Activated CD4-positive, CD25-positive, alpha-beta regulatory T cell treated with anti-CD3 and anti-CD28 coated beads, Interleukin-2, amount 50 U/mL, for 24 hours (primary cell): Measurements from ENCODE around the gene LRRC52.

ENCODE experiments used
- ATAC-seq, 2 donors: fragments of 150-1000 bp; cut with Tn5 transposase; one replicate each; pipeline ENCODE4 v1.10.0; 2021; ENCODE audit warnings: mild to moderate bottlenecking in 1 of 2, moderate library complexity in 1 of 2

LRRC52 gene, protein sequence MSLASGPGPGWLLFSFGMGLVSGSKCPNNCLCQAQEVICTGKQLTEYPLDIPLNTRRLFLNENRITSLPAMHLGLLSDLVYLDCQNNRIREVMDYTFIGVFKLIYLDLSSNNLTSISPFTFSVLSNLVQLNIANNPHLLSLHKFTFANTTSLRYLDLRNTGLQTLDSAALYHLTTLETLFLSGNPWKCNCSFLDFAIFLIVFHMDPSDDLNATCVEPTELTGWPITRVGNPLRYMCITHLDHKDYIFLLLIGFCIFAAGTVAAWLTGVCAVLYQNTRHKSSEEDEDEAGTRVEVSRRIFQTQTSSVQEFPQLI

DNA sequence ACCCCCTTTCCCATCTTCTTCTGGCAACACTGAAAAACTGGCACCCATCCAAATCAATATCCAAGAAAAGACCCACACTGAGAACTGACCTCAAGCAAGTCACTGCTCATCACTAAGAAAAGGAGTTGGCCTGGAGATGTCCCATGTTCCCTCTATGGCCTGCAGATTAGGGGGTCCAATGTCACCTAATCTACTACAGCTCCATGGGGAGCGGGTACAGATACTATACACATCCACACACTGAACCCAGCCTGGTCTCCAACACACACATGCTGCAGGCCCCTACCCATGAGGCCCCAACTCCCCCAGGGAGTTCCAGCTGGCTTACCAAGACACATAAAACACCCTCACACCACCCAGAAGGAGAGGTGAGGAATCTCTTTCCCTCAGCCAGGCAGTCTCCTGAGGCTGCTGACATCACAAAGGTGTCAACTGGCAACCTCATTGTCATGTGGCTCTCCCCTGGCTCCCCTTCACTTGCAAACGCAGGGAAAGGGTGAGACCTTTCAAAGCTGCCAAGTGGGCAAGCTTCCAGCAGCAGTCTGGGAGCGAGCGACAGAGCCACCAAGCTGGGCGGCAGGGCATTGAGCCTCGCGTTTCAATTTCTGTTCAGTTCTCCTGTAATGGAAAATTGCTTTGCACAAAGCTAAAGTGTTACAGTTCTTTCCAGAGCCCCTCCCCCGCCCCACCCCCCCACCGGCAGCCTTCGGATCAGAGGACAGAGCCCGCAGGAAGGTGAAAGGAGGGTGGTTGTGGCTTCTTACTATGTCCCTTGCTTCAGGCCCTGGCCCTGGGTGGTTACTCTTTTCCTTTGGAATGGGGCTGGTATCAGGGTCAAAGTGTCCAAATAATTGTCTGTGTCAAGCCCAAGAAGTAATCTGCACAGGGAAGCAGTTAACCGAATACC is at the start of gene LRRC52:
Gene LRRC52 (plus strand): TSS at position 469 of the 907 bp plus-strand sequence. CDS start 297 bp downstream, at position 766.
- no peak for ATAC-seq

DNA sequence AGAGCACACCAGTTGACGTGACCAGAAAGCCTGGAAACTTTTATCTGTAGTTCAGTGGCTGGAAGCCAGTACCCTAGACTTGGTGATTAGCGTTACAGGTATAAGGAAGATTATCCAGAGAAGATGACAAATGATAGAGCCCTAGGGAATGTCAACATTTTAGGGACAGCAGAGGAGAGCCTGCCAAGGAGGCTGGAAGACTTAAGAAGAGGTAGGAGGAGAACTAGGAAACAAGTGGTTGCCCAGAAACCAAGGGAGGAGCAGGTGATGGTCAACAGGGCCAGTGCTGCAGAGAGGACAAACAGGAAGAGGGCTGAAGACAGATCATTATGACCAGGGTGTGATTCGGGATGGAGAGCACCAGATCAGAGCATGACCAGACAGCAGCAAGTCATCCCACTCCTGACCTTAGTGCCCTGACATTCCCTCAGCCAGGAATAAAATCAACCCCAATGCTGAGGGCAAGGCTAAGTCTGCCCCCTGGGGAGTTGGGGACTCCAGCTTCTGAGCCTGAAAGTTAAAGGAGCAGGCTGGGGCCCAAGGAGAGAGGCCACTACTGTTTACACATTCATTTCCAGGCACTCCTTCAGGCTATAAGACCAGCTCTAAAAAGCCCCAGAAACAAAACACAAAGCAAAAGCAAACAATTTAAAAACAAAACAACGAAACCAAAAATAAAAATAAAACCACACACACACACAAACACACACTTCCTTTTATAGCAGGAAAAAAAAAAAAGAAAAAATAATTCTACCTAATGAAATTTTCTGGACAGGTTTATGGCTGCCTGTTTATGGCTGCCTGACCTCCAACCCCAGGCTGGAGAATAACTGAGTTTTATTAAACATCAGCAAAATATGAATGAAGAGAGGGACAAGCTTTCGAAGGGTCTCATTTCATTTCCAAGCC is 48.6 kb upstream of the LRRC52 start:
- ATAC-seq, result no peak

DNA sequence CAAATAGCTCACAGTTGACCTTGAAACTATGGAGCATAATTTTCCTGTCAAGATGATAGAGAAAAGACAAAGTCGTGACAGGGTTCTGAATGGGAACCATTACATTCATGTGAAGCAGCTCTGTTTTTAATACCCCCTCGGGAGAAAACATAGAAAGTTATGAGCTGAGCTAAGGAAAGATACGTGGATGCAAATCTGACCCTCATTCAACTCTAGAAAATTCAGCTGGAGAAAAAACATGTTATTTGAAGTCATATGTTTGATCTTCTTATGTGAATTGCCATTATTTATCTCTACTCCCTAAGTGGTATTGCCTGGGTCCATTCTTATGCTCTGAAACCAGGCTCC is 48.0 kb upstream of the LRRC52 start:
- ATAC-seq, result no peak

DNA sequence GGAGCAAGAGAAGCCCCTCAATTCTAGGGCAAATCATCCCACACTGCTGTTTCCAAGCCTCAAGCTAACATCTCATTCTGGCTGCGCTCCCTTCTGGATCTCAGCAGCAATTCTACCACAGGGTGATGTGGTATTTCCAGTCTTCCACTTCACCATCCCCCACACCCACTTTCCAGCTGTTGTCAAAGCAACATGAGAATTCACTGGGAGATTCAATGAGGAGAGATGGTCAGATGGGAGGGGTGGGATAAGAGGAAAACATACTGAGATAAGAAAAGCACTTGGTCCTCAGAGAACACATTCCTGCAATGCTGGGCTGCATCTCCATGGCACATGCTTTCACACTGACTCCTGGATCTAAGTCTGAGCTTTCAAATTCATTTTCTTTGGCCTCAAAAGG is 47.3 kb upstream of the LRRC52 start:
- no peak for ATAC-seq

DNA sequence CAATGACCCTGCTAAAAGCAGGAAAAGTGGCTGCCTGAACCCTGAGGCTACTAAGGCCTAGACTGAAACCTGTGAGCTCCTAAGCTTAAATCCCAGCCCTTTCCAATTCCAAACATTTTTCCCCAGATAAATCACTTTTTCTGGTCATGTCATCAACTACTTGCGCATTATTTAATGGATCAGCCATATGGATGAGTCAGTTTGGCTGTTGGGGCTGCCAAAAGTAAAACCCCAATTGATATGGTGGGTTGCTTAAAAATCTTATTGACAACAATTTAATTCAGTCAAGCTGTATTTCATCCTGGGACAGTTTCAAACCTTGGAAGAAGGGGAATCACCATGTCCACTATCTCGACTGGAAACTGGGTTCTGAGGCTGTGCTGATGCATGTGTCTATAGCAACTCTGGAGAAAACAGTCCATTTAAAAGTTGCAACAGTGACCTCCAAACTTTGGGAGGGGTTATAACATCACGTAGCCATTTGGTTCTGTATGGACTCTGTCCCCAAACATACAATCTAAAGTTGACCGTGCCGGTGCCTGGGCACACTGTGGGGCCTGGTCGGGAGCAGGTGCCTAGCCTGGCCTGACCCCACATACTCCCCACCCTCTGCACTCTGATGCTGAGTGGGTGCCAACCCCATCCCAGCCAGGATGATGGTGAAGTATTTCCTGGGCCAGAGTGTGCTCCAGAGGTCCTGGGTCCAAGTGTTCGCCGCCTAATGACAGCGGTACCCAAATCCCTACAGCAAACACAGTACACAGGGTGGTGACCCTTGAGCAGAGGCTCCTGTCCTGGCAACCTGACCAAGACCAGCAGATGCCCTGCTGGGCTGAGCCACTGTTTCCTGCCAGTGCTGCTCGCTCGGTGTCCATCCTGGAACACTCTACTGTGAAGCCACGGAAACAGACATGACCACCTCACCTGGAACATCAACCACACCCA is 46.5 kb upstream of the LRRC52 start:
- no peak for ATAC-seq

DNA sequence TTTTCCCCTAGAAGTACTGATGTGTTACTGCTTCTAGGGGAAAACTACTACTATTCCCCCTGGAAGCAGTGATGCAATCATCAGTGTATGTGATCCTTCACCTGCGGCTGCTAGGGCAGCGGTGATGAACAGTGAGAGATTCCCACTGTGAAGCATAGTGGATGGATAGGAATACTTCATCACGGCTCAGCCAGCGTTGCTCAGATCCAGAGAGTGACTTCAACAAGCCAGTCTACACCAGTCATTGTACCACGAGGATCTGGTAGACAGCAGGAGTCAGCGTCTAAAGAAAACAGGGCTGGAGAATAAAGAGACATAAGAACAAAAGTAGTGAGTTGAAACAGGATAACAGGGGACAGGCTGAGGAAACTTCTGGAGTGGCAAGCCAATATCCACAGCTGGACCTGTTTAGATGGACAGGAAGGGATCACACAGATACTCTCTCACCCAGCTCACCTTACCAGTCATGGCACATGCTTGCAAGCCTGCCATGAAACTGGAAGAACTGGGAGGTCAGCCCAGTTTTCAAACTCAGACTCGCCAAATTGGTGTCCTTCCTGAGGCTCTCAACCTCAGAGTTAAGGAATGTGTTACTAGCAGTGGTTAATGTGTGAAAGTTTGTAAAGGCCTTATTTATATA is 42.4 kb upstream of the LRRC52 start:
- no peak for ATAC-seq

DNA sequence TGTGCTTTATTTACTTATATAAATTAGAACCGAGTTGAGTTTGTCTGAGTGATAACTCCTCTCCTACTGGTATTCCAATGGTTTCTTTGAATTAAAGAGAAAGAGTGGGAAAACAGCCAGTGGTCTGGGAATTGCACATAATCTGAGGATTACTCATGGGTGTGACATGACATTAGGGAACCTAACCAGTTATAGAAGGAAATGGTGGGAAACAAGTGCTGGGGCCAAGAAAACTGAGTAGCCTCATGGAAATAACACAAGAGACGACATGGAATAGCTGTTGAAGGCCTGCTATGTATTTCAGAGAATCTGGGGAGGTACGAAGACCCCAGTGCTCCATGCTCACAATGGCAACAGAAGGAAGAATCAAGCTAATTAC is 41.8 kb upstream of the LRRC52 start:
- ATAC-seq, result no peak

DNA sequence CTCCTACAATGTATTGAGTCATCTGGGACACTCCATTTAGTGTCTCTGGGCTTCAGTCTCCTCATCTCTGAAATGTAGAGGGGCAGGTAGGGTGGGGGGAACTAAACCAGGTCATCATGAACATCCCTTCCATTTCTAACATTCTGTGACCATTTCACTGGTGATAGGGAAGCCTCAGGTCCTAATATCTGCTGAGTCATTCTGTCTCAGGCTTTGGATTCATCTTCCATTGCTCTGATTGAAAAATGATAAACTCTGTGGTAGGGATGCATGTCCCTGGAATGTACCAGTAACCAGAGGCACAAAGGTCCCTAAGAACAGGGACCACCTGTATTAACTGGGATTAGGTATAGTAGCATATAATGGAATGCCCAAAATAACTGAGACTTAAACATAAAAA is 36.2 kb upstream of the LRRC52 start:
- ATAC-seq, result no peak

DNA sequence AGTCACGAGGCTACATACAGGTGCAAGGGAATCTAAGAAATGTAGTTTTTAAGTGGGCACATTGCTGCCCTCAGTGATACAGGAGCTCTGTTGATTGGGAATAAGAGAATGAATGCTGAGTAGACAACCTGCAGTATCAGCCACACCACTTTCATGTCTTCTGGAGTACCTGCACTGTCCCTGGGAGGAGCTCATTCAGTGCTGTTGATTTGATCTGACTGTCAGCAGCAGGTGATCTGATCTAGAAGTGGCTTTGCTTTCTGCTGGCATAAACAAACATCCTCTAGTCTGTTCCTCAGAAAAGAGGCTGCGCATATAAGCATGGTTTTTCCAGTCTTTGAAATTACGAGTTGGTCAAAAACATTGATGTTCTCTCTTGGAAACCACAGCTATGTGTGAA is 35.5 kb upstream of the LRRC52 start:
- no peak for ATAC-seq

DNA sequence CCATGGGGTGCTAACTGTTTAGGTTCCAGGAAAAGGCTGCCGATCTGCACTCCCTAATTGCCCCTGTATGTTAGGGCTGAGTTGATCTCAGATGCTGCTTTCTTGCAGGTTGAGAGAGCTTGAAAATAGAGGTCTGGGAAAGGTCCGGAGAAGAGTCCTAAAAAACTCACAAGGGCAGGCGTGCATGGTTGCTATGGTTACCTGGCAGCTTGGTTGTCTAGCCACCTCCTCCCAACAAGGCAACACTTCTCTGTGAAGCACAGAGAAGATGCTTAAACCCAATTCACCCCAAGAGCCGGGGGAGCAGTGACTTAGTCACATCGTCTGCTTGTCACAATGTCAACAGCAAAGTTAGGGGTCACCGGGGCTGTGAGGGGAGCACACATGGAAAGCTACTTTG is 31.0 kb upstream of the LRRC52 start:
- no peak for ATAC-seq

DNA sequence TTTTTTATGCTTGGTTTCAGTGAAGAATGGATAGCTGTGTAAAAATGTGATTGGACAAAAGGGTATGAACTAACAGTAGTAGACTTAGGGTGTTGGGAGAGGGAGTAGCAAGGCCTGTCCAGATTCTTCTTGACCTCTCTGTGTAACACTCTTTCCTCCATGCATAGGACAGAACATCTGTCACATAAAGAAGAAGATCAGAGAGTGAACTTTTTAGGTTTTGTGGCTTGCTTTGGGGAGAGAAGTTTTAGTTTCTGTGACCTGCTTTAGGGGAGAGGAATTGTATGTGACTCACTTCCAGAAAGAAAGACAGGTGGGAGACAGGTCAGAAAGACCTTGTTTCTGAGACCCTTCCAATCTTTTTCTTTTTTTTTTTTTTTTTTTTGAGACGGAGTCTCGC is 27.3 kb upstream of the LRRC52 start:
- no peak for ATAC-seq

DNA sequence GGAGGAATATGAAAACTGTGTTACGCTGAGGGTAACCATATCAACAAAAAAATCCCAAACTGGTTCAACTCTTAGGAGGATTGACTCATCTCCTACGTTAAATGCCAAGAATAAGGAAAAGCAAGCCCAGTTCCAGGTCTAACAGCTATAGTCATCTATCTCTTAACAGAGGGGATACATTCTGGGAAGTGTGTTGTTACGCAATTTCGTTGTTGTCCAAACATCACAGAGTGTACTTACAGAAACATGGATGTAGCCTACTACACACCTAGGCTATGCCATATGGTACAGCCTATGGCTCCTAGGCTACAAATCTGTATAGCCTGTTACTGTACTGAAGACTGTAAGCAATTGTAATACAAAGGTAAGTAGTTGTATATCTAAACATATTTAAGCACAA is 23.2 kb upstream of the LRRC52 start:
- no peak for ATAC-seq

DNA sequence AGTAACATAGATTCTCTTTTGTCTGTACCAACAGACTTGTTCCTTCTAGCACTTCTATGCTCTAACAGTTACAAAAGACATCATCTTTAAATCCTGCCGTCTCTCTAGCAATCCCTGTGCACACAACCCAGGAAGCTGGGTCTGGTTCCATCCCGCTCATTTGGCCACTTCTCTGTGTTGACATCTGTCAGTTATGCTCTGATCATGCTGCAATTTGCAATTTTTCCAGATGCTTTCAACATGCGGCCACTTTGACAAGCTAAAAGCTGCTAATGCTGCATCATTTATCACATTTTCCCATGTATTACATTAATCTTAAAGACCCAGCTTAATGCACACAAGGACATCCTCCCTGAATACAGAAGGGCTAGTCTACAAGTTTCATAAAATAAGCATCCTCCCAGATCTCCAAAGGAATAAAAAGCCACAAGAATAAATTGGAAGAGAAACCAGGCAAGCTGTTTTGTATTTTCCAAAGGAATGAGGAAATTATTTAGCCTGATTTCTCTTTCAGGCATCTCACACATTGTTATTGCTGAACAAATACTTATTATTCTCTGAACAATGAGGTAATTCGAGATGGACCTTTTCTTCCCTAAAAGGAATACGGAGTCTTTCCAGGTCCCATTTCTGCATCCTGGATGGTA is 19.0 kb upstream of the LRRC52 start:
- ATAC-seq, result no peak

DNA sequence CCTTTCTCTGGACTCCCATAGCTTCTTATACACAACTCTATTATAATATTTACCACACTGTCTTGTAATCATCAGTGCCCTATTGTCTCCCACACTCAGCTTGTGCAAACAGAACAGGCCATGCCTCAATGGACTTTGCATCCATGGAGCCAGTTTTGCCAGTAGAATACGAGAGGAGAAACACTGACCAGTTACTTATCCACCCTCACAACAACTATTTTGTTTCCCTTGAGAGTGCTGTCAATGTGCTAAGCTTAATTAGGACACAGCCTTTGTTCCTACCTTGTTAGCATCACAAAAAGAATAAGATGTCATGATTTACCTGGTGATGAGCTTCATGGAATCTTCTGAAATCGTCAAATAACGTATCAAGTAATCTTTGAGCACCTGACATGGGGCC is 18.1 kb upstream of the LRRC52 start:
- no peak for ATAC-seq

DNA sequence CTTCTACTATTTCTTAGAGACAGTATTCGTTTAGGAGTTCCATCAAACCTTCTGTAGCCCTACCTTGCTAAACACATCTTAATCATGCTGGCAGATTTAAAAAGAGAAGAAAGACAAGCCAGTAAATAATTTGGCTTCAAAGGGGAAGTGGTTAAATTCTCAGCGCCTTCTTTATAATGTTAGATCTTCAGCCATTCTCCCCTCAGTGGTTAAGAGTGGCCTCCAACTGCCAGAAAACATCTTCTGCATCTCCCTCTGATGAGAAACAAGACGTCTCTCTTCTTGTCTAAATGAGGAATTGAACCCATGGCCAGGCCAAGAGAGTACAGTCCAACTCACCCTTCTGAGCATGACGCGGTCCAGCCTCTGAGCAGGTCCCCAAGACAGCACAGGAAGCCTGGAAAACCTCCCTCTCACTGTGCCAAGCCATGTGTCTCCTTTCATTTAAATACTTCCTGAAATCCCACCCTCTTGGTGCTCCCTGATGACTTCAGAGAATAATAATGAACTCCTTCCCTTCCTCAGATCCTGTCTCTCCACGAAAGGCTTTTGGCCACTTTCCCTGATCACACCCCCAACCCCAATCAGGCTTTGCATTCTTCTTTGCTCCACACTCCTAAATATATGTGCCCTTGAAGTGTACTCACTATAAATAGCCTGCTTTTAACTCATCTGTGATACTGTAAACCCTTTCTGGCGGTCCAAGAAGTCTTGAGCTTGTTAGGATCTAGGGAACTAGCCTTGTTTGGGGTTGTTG is 16.4 kb upstream of the LRRC52 start:
- no peak for ATAC-seq

DNA sequence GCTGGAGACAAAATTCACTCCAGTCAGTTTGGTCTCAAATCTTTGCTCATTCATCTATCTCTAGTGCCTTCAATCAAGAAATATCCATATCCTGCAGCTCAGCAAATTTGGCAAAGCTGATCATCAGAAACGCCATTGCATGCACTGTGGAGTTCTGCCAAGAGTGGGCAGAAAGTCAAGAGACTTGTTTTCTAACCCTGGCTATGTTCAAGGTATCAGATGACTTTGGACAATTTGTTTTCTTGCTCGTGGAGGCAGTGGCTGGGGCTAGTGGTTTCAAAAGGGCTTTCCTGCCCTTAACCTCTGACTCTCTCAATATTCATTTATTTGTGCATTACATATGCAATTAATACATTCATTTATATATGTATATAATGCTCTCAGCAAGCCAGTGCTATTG is 12.8 kb upstream of the LRRC52 start:
- no peak for ATAC-seq

DNA sequence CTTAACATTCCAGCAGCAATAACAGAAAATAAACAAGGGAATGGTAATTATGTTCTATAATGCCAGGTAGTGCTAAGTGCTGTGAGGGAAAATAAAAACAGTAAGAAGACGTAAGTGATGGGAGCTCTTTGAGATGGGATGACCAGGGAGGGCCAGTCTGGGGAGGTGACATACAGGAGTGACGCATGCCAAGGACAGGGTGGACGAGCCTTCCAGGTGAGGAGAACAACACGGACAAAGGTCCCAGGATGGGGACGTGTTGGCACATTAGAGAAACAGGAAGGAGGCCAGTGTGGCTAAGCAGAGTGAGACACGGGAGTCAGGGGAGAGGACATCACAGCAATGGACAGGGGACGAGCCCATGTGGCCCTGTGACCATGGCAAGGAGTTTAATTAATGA is 11.7 kb upstream of the LRRC52 start:
- ATAC-seq, result no peak

DNA sequence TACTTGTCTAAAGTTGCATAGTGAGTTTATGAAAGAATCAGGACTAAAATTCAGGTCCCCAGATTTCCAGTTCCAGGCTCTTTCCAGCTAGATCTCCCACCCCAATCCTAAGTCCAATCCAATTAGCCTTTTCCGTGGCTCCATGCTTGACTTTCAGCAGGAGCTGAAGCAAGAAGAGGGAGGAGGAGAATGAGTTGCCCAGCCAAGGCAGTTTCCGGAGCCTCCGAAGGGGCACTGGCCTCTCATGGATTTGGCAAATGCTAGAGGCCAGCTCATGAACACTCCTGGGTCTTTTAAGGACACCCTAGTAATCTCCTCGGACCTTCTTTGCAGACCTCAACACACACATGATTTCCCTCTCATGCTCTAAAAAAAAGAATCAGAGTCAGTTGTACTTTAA is 10.5 kb upstream of the LRRC52 start:
- no peak for ATAC-seq

DNA sequence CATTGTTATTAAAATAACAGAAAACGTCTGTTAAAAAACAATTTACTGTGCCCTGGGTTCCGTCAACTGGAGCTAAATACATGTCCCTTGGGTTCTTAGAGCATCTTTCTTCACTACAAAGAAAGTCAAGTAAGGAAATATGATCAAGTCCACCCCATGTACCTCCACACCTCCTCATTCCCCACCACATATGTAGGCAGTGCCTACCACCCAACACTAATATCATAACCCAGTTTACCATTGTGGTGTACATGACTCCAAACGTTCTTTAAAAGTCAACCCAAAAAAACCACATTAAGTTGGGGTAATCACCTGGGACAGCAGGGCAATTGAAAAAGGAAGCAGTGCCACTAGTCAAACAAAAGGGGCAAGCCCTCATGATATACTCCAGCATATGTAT is 7.8 kb upstream of the LRRC52 start:
- ATAC-seq, result no peak
